Keratinocyte (primary cell): ENCODE results near the gene KLHDC4. TPM values are rescaled to one million over a fixed set of nuclear protein-coding genes. Genes with fewer than 3 reads are reported as not detected.
"Not testable (repeated sequence)": the region's sequence is repeated elsewhere in the genome, so short reads cannot be mapped to it uniquely, and the experiment has no call there.

ENCODE experiments used
- DNase-seq: peaks from one replicate; pipeline ENCODE4 v3.0.0-alpha.2; 2011; ENCODE audit warnings: low read depth, missing footprints, low spot score
- FAIRE-seq: peaks from 2 replicates; lab custom pipeline; 2011; peaks lifted over from hg19 to GRCh38; lab: Jason Lieb, UNC
- H2AFZ ChIP-seq: 2 replicates; pipeline ENCODE4 v1.6.0; 2012; ENCODE audit warnings: low read length, control low read depth, inconsistent platforms; ENCODE audit not compliant: control insufficient read depth
- H3K27ac ChIP-seq: 2 replicates; pipeline ENCODE4 v1.5.1; 2011; ENCODE audit warnings: low read length; ENCODE audit not compliant: control insufficient read depth, insufficient read depth
- H3K27me3 ChIP-seq: 3 replicates; pipeline ENCODE4 v1.6.0; 2011; ENCODE audit warnings: low read length; ENCODE audit not compliant: control insufficient read depth, insufficient read depth; ENCODE audit errors: extremely low read depth
- H3K36me3 ChIP-seq, 2 experiments: 2 replicates in 1 of 2; 3 replicates in 1 of 2; pipeline ENCODE4 v1.5.1; 2011; ENCODE audit warnings: low read length in 2 of 2, mild to moderate bottlenecking in 1 of 2; ENCODE audit not compliant: control insufficient read depth in 2 of 2, insufficient read depth in 2 of 2; ENCODE audit errors: extremely low read depth in 1 of 2
- H3K4me1 ChIP-seq: 3 replicates; pipeline ENCODE4 v1.5.1; 2011; ENCODE audit warnings: low read length; ENCODE audit not compliant: control insufficient read depth, insufficient read depth; ENCODE audit errors: extremely low read depth
- H3K4me2 ChIP-seq: 3 replicates; pipeline ENCODE4 v1.6.0; 2011; ENCODE audit warnings: low read depth, low read length; ENCODE audit not compliant: control insufficient read depth, insufficient read depth; ENCODE audit errors: extremely low read depth
- H3K4me3 ChIP-seq, 3 experiments: fragments of 200-600 bp in 1 of 3; sonication (generic) in 1 of 3; 2 replicates in 2 of 3; 3 replicates in 1 of 3; pipeline ENCODE4 v1.5.1; 2011 to 2016; ENCODE audit warnings: low read length in 3 of 3, mild to moderate bottlenecking in 3 of 3, control low read depth in 2 of 3, inconsistent platforms in 1 of 3, low read depth in 1 of 3, mixed read lengths in 1 of 3, mixed run types in 1 of 3, moderate library complexity in 1 of 3; ENCODE audit not compliant: control insufficient read depth in 2 of 3, insufficient read depth in 2 of 3; ENCODE audit errors: extremely low read depth in 1 of 3
- H3K79me2 ChIP-seq: 2 replicates; pipeline ENCODE4 v1.6.0; 2012; ENCODE audit warnings: low read length; ENCODE audit not compliant: control insufficient read depth, insufficient read depth
- H3K9ac ChIP-seq: 3 replicates; pipeline ENCODE4 v1.6.0; 2011; ENCODE audit warnings: low read length; ENCODE audit not compliant: control insufficient read depth, insufficient read depth; ENCODE audit errors: extremely low read depth
- H3K9me1 ChIP-seq: 3 replicates; pipeline ENCODE4 v1.6.0; 2011; ENCODE audit warnings: low read length; ENCODE audit not compliant: control insufficient read depth, insufficient read depth; ENCODE audit errors: extremely low read depth
- H3K9me3 ChIP-seq: 2 replicates; pipeline ENCODE4 v1.5.1; 2012; ENCODE audit warnings: low read depth, low read length; ENCODE audit not compliant: control insufficient read depth
- H4K20me1 ChIP-seq: 3 replicates; pipeline ENCODE4 v1.6.0; 2011; ENCODE audit warnings: low read length; ENCODE audit not compliant: control insufficient read depth, insufficient read depth; ENCODE audit errors: extremely low read depth
- EZH2 ChIP-seq: IDR thresholded peaks from one replicate; pipeline ENCODE4 v1.6.1; 2012; ENCODE audit warnings: inconsistent platforms, mild to moderate bottlenecking, low read length, moderate library complexity
- dilution Hi-C: fragments of 300-500 bp; cut with MboI; formaldehyde crosslinking; loops from one replicate; pipeline ENCODE4 v1.7.0; 2020; ENCODE audit warnings: low sequenced_read_pairs; ENCODE audit not compliant: extremely low pct_ligation_motif_present
- polyA plus RNA-seq, 5 experiments: library from polyadenylated mRNA; depleted of rRNA in 3 of 5; stranded (reverse) in 3 of 5; stranded (forward) in 1 of 5; unstranded in 1 of 5; fragments of >200 nt; gene quantifications; 1 replicate in 1 of 5; 2 replicates in 3 of 5; 3 replicates in 1 of 5; pipeline versions ENCODE4 v1.2.1 to v1.2.3, GENCODE V29; 2011 to 2012; ENCODE audit warnings: missing spikeins in 2 of 5, low read depth in 1 of 5, low replicate concordance in 1 of 5
- TF ChIP-seq, protein P1 (sequence below), 3 experiments: IDR thresholded peaks in 1 of 3; conservative IDR thresholded peaks in 1 of 3; optimal IDR thresholded peaks in 1 of 3; 2 replicates in 2 of 3; 3 replicates in 1 of 3; pipeline versions ENCODE3 to v1.5.1; 2011; ENCODE audit warnings: low read length in 3 of 3, mild to moderate bottlenecking in 3 of 3, moderate library complexity in 2 of 3, control low read depth in 1 of 3, inconsistent platforms in 1 of 3; ENCODE audit not compliant: insufficient read depth in 2 of 3; ENCODE audit errors: extremely low read depth in 1 of 3

Gene KLHDC4
- polyA plus RNA-seq, 1 donor (not counting 4 experiments of a cell fraction or from before 2014, with no cell fraction given): 13.4 TPM

- H3K27me3 ChIP-seq: peaks cover 24% of the 10 kb centered on the region
- H3K27ac ChIP-seq: no peak overlapping the region
- no peaks in the 10 kb centered on the region for H3K36me3 ChIP-seq
- no peaks in the 10 kb centered on the region for H3K79me2 ChIP-seq
- no peaks in the 10 kb centered on the region for H3K9me1 ChIP-seq
- H3K4me3 ChIP-seq: no peak overlapping the region
- TF ChIP-seq, protein P1, sequence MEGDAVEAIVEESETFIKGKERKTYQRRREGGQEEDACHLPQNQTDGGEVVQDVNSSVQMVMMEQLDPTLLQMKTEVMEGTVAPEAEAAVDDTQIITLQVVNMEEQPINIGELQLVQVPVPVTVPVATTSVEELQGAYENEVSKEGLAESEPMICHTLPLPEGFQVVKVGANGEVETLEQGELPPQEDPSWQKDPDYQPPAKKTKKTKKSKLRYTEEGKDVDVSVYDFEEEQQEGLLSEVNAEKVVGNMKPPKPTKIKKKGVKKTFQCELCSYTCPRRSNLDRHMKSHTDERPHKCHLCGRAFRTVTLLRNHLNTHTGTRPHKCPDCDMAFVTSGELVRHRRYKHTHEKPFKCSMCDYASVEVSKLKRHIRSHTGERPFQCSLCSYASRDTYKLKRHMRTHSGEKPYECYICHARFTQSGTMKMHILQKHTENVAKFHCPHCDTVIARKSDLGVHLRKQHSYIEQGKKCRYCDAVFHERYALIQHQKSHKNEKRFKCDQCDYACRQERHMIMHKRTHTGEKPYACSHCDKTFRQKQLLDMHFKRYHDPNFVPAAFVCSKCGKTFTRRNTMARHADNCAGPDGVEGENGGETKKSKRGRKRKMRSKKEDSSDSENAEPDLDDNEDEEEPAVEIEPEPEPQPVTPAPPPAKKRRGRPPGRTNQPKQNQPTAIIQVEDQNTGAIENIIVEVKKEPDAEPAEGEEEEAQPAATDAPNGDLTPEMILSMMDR (optimal IDR thresholded peaks at IDR 0.05 in 1 of 3, IDR thresholded peaks at IDR 0.05 in 1 of 3, conservative IDR thresholded peaks at IDR 0.05 in 1 of 3; ENCODE audit: extremely low read depth in 1 of 3, insufficient read depth in 2 of 3, low read length in 3 of 3): peak; percentile 45 to 74 (median 64)
- no peak for TF ChIP-seq EZH2
- no peaks in the 10 kb centered on the region for H4K20me1 ChIP-seq
- H3K9ac ChIP-seq: no peak overlapping the region
- no peaks in the 10 kb centered on the region for H3K9me3 ChIP-seq
- no peak overlapping the region for H3K4me2 ChIP-seq
- dilution Hi-C loops: no loop called here
- no peak overlapping the region for H2AFZ ChIP-seq
- no peak for FAIRE-seq
- DNase-seq: no peak
- no peaks in the 10 kb centered on the region for H3K4me1 ChIP-seq
Measured at GRCh38 chr16:87681981-87682570, 83.7 kb downstream of the KLHDC4 start.

GRCh38 chr16:87681051-87681602 lies 84.7 kb downstream of the KLHDC4 start:
- FAIRE-seq, H3K4me2 ChIP-seq, H2AFZ ChIP-seq, H3K9me3 ChIP-seq, H3K27ac ChIP-seq, H3K9me1 ChIP-seq, H3K36me3 ChIP-seq, H3K79me2 ChIP-seq, DNase-seq, H3K4me1 ChIP-seq, H4K20me1 ChIP-seq, dilution Hi-C loops, H3K9ac ChIP-seq, H3K4me3 ChIP-seq: not testable (repeated sequence)
- H3K27me3 ChIP-seq: peaks cover 19% of the 10 kb centered on the region

- Histone ChIP-seq H3K36me3 (no peaks in the 10 kb centered on the region), H3K27me3 (peaks cover 14% of the 10 kb centered on the region), H3K4me2 (no peak overlapping the region), H2AFZ (no peak overlapping the region), H3K9me1 (no peaks in the 10 kb centered on the region), H3K9me3 (no peaks in the 10 kb centered on the region), H3K4me3 (no peak overlapping the region), H3K4me1 (no peaks in the 10 kb centered on the region), H3K79me2 (no peaks in the 10 kb centered on the region), H3K9ac (no peak overlapping the region), H4K20me1 (no peaks in the 10 kb centered on the region), H3K27ac (no peak overlapping the region)
- FAIRE-seq (no peak), DNase-seq (no peak)
- dilution Hi-C loops: no loop called here
- TF ChIP-seq, protein P1 (optimal IDR thresholded peaks at IDR 0.05 in 1 of 3, IDR thresholded peaks at IDR 0.05 in 1 of 3, conservative IDR thresholded peaks at IDR 0.05 in 1 of 3; ENCODE audit: extremely low read depth in 1 of 3, insufficient read depth in 2 of 3, low read length in 3 of 3): no peak
Measured at GRCh38 chr16:87680272-87680644, 85.5 kb downstream of the KLHDC4 start.
